ENCODE data around the gene PRKCQ.

GRCh38 chr10:6558272-6558671, 21.8 kb downstream of the PRKCQ start:
- TF ChIP-seq REST (IDR thresholded peaks at IDR 0.05; ENCODE audit: borderline replicate concordance in 1 of 2, low read depth in 1 of 2, low read length in 2 of 2) (no peak), EP300 (IDR thresholded peaks at IDR 0.05; ENCODE audit: low read depth in 2 of 2, low read length in 2 of 2) (no peak), EP300 (CRISPR knock-in tag; IDR thresholded peaks at IDR 0.05; ENCODE audit: borderline replicate concordance) (no peak), POLR2A (IDR thresholded peaks at IDR 0.05; ENCODE audit: insufficient read depth in 1 of 2, low read depth in 2 of 2, low read length in 2 of 2) (no peak), TAF1 (CRISPR knock-in tag; IDR thresholded peaks at IDR 0.05) (no peak), ZBTB1 (CRISPR knock-in tag; IDR thresholded peaks at IDR 0.05; ENCODE audit: borderline replicate concordance) (no peak), CAMTA2 (CRISPR knock-in tag; IDR thresholded peaks at IDR 0.05; ENCODE audit: borderline replicate concordance) (no peak)
- TF ChIP-seq, protein P1, sequence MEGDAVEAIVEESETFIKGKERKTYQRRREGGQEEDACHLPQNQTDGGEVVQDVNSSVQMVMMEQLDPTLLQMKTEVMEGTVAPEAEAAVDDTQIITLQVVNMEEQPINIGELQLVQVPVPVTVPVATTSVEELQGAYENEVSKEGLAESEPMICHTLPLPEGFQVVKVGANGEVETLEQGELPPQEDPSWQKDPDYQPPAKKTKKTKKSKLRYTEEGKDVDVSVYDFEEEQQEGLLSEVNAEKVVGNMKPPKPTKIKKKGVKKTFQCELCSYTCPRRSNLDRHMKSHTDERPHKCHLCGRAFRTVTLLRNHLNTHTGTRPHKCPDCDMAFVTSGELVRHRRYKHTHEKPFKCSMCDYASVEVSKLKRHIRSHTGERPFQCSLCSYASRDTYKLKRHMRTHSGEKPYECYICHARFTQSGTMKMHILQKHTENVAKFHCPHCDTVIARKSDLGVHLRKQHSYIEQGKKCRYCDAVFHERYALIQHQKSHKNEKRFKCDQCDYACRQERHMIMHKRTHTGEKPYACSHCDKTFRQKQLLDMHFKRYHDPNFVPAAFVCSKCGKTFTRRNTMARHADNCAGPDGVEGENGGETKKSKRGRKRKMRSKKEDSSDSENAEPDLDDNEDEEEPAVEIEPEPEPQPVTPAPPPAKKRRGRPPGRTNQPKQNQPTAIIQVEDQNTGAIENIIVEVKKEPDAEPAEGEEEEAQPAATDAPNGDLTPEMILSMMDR (CRISPR knock-in tag; IDR thresholded peaks at IDR 0.05): no peak
- TF ChIP-seq, protein P2, sequence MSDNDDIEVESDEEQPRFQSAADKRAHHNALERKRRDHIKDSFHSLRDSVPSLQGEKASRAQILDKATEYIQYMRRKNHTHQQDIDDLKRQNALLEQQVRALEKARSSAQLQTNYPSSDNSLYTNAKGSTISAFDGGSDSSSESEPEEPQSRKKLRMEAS (IDR thresholded peaks at IDR 0.05): no peak

Data from HepG2 (cell line).